RWPE2 (cell line): ENCODE measurements around the gene TRPC4.
A peak's percentile ranks its signal among the peaks of the same experiment; 100 is the strongest.

Experiments used
- ATAC-seq: fragments of 200-7000 bp; cut with Tn5 transposase; 3 replicates; pipeline ENCODE4 v1.9.1; 2021; ENCODE audit warnings: low read depth
- DNase-seq: peaks from one replicate; pipeline ENCODE4 v3.0.0-alpha.2; 2020; ENCODE audit warnings: low spot score
- H3K27ac ChIP-seq: fragments of 450-650 bp; 2 replicates; pipeline ENCODE4 v1.5.1; 2017; ENCODE audit warnings: mild to moderate bottlenecking; ENCODE audit not compliant: poor library complexity, severe bottlenecking
- H3K27me3 ChIP-seq: fragments of 250-450 bp; sonication (Bioruptor Pico); 2 replicates; pipeline ENCODE4 v1.5.1; 2021; ENCODE audit warnings: mild to moderate bottlenecking, moderate library complexity; ENCODE audit not compliant: insufficient read depth, poor library complexity, severe bottlenecking
- H3K36me3 ChIP-seq: fragments of 250-450 bp; sonication (Bioruptor Pico); 2 replicates; pipeline ENCODE4 v1.5.1; 2020; ENCODE audit warnings: low read depth, mild to moderate bottlenecking, moderate library complexity
- H3K4me1 ChIP-seq: fragments of 250-450 bp; sonication (Bioruptor Pico); 2 replicates; pipeline ENCODE4 v1.5.1; 2021; ENCODE audit warnings: mild to moderate bottlenecking, moderate library complexity; ENCODE audit not compliant: insufficient read depth, poor library complexity, severe bottlenecking
- H3K4me3 ChIP-seq: fragments of 250-450 bp; sonication (Bioruptor Pico); 2 replicates; pipeline ENCODE4 v1.5.1; 2021; ENCODE audit warnings: mild to moderate bottlenecking, moderate library complexity; ENCODE audit not compliant: severe bottlenecking
- H3K9me3 ChIP-seq: fragments of 250-450 bp; sonication (Bioruptor Pico); 2 replicates; pipeline ENCODE4 v1.5.1; 2021; ENCODE audit warnings: mild to moderate bottlenecking, moderate library complexity; ENCODE audit not compliant: severe bottlenecking
- CTCF ChIP-seq: fragments of 450-650 bp; IDR thresholded peaks from one replicate; pipeline ENCODE4 v1.5.1; 2017; ENCODE audit warnings: mild to moderate bottlenecking, moderate library complexity; ENCODE audit not compliant: poor library complexity, severe bottlenecking

The TRPC4 gene

DNA sequence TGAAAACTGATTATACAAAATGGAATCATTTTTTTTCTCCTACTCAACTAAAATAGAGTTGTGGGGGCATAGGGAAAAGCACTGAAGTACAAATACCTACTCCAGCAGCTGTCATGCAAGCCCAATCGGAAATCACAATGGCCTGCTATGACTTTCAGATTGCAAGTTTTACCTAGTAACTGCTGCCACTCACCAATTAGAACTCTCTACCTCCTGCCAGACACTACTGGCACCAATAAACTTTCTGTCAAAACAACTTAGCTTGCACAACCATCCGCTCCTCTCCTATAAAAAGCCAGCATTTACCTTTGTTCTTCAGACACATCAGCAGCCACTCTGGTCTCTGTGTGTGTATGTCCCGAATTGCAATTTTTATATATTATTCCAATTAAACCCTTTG, 9.3 kb upstream of the TRPC4 start:
- no peak overlapping the region for H3K4me3 ChIP-seq
- H3K27me3 ChIP-seq, result no peaks in the 10 kb centered on the region
- no peak overlapping the region for H3K27ac ChIP-seq
- H3K36me3 ChIP-seq, result no peaks in the 10 kb centered on the region
- no peaks in the 10 kb centered on the region for H3K4me1 ChIP-seq
- TF ChIP-seq CTCF, result no peak
- DNase-seq, result no peak
- H3K9me3 ChIP-seq, result no peaks in the 10 kb centered on the region
- no peak for ATAC-seq

DNA sequence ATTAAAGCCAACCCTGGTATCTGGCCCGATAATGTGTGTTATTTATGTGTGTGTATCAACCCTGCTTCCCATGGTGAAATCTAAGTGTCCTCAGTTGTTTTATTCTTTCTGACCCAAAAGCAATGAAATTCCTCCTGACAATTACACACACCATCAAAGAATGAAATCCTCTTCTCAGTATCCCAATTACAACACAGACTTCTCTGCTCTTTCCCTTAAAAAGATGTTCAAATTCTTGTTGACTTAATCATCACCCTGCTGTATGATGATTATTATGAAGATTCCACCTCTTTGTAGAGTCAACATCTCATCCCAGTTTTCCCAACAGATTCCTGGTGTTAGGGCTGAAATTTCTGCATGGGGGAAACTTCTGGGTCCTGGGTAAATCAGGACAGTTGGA, 8.9 kb upstream of the TRPC4 start:
- H3K36me3 ChIP-seq, result no peaks in the 10 kb centered on the region
- H3K27me3 ChIP-seq, result no peaks in the 10 kb centered on the region
- DNase-seq, result no peak
- no peak for TF ChIP-seq CTCF
- H3K4me1 ChIP-seq, result no peaks in the 10 kb centered on the region
- H3K4me3 ChIP-seq, result no peak overlapping the region
- H3K27ac ChIP-seq, result no peak overlapping the region
- no peaks in the 10 kb centered on the region for H3K9me3 ChIP-seq
- no peak for ATAC-seq

- no peaks in the 10 kb centered on the region for H3K36me3 ChIP-seq
- no peak overlapping the region for H3K4me3 ChIP-seq
- H3K27ac ChIP-seq, result no peak overlapping the region
- peaks cover 24% of the 10 kb centered on the region for H3K27me3 ChIP-seq
- H3K9me3 ChIP-seq, result no peaks in the 10 kb centered on the region
- TF ChIP-seq CTCF, result no peak
- DNase-seq, result no peak
- H3K4me1 ChIP-seq, result no peaks in the 10 kb centered on the region
- ATAC-seq, result peak; percentile 64
These were observed 1.5 kb upstream of the TRPC4 start for GRCh38 chr13:37870895-37871550.

DNA sequence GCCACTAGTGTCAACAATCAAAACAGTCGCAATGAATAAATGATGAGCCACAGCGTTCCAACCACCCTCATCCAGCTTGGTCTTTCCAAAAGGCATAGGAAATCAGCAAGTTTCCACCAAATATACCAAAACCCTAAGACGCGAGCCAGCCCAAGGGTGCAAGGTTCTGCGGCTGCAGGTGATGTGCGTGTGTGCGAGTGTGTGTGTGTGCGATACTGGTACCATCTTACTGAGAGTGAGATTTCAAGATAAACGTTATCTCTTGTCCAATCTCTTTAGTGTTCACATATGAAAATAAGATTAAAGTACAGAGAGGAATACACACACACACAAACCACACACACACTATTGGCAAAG, 895 bp upstream of the TRPC4 start:
- Histone ChIP-seq H3K4me1 (no peaks in the 10 kb centered on the region), H3K36me3 (no peaks in the 10 kb centered on the region), H3K4me3 (no peak overlapping the region), H3K9me3 (no peaks in the 10 kb centered on the region), H3K27me3 (peaks cover 24% of the 10 kb centered on the region), H3K27ac (no peak overlapping the region)
- DNase-seq (no peak), ATAC-seq (0 out of 3 replicates have a peak, but pooled peaks have one; percentile 11)
- peak; percentile 36 for TF ChIP-seq CTCF

DNA sequence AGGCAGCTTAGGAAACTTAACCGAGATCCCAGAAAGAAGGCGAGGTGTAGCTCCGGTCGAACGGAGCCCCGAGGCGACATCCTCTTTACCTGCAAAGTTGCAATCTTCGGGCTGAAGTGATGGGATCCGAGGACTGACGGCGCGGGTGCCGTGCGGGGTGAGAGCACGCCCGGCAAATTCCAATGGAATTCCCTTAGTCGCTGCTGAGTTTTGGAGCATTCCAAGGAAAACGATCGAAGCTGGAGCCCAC, 141 bp downstream of the TRPC4 start:
- H3K36me3 ChIP-seq, result no peaks in the 10 kb centered on the region
- no peaks in the 10 kb centered on the region for H3K4me1 ChIP-seq
- no peak for TF ChIP-seq CTCF
- ATAC-seq (peak; percentile 24; the same call in 1 of the 3 replicates), DNase-seq (peak; percentile 28)
- no peak overlapping the region for H3K27ac ChIP-seq
- peaks cover 24% of the 10 kb centered on the region for H3K27me3 ChIP-seq
- no peaks in the 10 kb centered on the region for H3K9me3 ChIP-seq
- peak overlapping the region; percentile 22 for H3K4me3 ChIP-seq
